Daoy (cell line): ENCODE data around the gene DTWD2. TPM values are rescaled to one million over a fixed set of nuclear protein-coding genes. Genes with fewer than 3 reads are reported as not detected.

Experiments
- total RNA-seq: library from RNA; depleted of rRNA; stranded (reverse); fragments of >200 nt; shearing (Covaris generic); gene quantifications from 2 replicates; pipeline ENCODE4 v1.2.3, GENCODE V29; 2014; rRNA removed

Gene DTWD2
- total RNA-seq, 1 experiment from 2014 or later, result 10.7 TPM

Other genes starting within 250 kb of the DTWD2 start
- 23.6 and 29.0 TPM in 2 replicates for gene DMXL1, start 82.5 kb upstream of the DTWD2 start, total RNA-seq